Activated CD8-positive, alpha-beta memory T cell treated with anti-CD3 and anti-CD28 coated beads for 4 hours (primary cell): ENCODE results near the gene PCDHGA9.
"Not testable (repeated sequence)": the region's sequence is repeated elsewhere in the genome, so short reads cannot be mapped to it uniquely, and the experiment has no call there.

Source experiments
- DNase-seq, 2 donors: peaks; one replicate each; pipeline ENCODE4 v3.0.0-alpha.2; 2020; ENCODE audit warnings: low read depth in 2 of 2

Gene PCDHGA9

DNA sequence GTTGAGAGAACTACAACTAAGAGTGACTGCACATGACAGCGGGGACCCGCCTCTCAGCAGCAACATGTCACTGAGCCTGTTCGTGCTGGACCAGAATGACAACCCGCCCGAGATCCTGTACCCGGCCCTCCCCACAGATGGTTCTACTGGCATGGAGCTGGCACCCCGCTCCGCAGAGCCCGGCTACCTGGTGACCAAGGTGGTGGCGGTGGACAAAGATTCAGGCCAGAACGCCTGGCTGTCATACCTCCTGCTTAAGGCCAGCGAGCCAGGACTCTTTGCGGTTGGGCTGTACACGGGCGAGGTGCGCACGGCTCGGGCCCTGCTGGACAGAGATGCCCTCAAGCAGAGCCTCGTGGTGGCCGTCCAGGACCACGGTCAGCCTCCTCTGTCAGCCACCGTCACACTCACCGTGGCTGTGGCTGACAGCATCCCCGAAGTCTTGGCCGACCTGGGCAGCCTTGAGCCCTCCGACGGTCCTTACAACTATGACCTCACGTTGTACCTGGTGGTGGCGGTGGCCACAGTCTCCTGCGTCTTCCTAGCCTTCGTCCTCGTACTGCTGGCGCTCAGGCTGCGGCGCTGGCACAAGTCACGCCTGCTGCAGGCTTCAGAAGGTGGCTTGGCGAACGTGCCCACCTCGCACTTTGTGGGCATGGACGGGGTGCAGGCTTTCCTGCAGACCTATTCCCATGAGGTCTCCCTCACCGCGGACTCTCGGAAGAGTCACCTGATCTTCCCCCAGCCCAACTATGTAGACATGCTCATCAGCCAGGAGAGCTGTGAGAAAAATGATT, 17.9 kb upstream of the PCDHGA9 start:
- DNase-seq = no peak

DNA sequence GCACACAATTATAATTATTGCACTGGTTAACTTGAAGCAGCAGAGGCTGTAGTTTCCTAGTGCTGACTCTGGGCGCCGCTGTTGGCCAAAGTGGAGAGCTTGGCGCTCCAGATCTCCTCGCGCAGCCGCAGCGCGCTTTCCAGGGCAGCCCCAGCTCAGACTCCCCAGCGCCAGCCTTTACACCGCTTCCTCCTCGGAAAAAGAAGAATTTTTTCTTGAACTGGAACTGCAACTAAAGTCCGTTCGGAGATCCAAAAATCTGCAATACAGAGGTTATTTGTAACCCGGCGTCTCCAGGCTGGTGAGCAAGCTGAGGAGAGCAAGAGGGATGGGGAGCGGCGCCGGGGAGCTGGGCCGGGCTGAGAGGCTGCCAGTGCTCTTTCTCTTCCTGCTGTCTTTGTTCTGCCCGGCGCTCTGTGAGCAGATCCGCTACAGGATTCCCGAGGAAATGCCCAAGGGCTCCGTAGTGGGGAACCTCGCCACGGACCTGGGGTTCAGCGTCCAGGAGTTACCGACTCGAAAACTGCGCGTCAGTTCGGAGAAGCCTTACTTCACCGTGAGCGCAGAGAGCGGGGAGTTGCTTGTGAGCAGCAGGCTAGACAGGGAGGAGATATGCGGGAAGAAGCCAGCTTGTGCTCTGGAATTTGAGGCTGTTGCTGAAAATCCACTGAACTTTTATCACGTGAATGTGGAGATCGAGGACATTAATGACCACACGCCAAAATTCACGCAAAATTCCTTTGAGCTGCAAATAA, 14.8 kb upstream of the PCDHGA9 start, which contains the start of gene PCDHGB4:
Gene PCDHGB4, plus strand, starts transcription at position 142 of the 755 bp plus-strand sequence. Its CDS starts 187 bp downstream, at position 329.
- DNase-seq = not testable (repeated sequence)

DNA sequence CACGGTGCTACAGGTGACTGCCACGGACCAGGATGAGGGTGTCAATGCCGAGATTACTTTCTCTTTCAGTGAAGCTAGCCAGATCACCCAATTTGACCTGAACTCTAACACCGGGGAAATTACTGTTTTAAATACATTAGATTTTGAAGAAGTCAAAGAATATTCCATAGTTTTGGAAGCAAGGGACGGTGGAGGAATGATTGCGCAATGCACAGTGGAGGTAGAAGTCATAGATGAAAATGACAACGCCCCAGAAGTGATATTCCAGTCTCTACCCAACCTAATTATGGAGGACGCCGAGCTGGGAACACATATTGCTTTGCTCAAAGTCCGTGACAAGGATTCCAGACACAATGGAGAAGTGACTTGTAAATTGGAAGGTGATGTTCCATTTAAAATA, 13.9 kb upstream of the PCDHGA9 start:
- no peak for DNase-seq

GRCh38 chr5:141389153-141390042, 13.2 kb upstream of the PCDHGA9 start:
- DNase-seq = no peak

DNA sequence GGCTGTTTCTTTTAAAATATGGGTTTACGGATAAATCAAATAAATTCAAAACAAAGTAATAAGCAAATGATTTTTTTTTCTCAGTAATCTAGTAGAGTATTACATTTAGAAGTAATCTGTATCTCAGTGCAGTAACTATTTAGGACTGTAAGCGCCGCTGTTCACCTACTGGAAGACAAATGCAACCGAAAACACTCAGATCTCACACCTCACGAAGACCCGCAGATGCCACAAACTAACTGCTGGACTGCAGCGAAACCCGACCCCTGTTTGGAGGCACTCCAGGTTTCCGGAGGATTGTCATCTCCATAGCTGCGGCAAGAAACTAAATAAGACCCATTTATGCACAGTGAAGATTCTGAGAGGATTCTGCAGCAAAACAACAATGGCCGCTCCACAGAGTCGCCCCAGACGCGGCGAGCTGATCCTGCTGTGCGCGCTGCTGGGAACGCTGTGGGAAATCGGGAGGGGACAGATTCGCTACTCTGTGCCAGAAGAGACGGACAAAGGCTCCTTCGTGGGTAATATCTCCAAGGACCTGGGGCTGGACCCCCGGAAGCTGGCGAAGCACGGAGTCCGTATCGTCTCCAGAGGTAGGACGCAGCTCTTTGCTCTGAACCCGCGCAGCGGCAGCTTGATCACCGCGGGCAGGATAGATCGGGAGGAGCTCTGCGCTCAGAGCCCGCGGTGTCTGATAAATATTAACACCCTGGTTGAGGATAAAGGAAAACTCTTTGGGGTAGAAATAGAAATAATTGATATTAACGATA, 10.0 kb upstream of the PCDHGA9 start, which contains the start of gene PCDHGA8:
Gene PCDHGA8, plus strand, starts transcription at position 205 of the 770 bp plus-strand sequence. Its CDS starts 181 bp downstream, at position 386.
- DNase-seq = no peak

GRCh38 chr5:141393267-141393666, 9.3 kb upstream of the PCDHGA9 start:
- no peak for DNase-seq

- DNase-seq = not testable (repeated sequence)
Observed at GRCh38 chr5:141394401-141395187, 8.0 kb upstream of the PCDHGA9 start.

- not testable (repeated sequence) for DNase-seq
Observed at GRCh38 chr5:141397756-141398551, 4.6 kb upstream of the PCDHGA9 start, which contains the start of gene PCDHGB5. Gene PCDHGB5, plus strand, starts transcription at chr5:141397947. Its CDS starts 181 bp downstream, at chr5:141398128.

GRCh38 chr5:141398608-141399007, 4.0 kb upstream of the PCDHGA9 start:
- DNase-seq = no peak

DNA sequence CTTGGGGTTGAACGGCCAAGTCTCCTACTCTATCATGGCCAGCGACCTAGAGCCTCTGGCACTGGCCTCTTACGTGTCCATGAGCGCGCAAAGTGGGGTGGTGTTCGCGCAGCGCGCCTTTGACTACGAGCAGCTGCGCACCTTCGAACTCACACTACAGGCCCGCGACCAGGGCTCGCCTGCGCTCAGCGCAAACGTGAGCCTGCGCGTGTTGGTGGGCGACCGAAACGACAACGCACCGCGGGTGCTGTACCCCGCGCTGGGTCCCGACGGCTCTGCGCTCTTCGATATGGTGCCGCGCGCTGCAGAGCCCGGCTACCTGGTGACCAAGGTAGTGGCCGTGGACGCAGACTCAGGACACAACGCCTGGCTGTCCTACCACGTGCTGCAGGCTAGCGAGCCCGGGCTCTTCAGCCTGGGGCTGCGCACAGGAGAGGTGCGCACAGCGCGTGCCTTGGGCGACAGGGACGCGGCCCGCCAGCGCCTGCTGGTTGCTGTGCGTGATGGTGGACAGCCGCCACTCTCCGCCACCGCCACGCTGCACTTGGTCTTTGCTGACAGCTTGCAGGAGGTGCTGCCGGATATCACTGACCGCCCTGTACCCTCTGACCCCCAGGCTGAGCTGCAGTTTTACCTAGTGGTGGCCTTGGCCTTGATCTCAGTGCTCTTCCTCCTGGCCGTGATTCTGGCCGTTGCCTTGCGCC, 2.9 kb upstream of the PCDHGA9 start:
- DNase-seq = no peak

- DNase-seq = no peak
Observed at GRCh38 chr5:141403387-141403786, 809 bp downstream of the PCDHGA9 start.

- not testable (repeated sequence) for DNase-seq
Observed at GRCh38 chr5:141407790-141408505, 5.4 kb downstream of the PCDHGA9 start, which contains the start of gene PCDHGB6. Gene PCDHGB6, plus strand, starts transcription at chr5:141408021. Its CDS starts 182 bp downstream, at chr5:141408203.

GRCh38 chr5:141409598-141410306, 7.2 kb downstream of the PCDHGA9 start:
- no peak for DNase-seq

DNA sequence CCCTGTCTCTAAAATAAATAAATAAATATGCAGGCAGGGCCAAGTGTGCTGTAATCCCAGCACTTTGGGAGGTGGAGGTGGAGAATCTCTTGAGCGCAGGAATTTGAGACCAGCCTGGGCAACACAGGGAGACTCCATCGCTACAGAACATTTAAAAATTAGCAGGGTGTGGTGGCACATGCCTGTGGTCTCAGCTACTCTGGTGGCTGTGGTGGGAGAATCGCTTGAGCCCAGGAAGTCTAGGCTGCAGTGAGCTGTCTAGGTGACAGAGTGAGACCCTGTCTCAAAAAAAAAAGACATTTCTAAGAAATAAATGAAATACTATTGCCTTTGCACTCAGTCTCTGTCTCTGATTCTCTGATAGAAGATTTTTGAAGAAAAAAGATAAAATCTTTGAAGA, 9.0 kb downstream of the PCDHGA9 start:
- no peak for DNase-seq

DNA sequence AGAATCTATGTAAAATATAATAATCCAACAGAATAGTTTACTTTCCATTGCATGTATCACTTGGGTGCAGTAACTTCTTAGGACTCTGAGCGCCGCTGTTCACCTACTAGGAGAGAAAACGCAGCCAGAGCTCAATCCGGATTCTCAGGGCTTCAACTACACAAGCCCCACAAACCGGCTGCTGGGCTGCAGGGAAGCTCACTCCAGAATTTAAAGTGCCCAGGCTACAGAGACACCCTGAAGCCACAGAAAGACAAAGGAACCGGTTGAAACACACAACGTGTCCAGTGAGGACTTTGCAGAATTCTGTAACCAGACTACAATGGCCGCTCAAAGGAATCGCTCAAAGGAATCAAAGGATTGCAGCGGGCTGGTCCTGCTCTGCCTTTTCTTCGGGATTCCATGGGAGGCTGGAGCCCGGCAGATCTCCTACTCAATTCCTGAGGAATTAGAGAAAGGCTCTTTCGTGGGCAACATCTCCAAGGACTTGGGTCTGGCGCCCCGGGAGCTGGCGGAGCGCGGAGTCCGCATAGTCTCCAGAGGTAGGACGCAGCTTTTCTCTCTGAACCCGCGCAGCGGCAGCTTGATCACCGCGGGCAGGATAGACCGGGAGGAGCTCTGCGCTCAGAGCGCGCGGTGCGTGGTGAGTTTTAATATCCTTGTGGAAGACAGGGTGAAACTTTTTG, 10.4 kb downstream of the PCDHGA9 start, which contains the start of gene PCDHGA10:
Gene PCDHGA10, plus strand, starts transcription at position 134 of the 686 bp plus-strand sequence. Its CDS starts 189 bp downstream, at position 323.
- DNase-seq = peak in 1 of 2 donors; percentile 38

GRCh38 chr5:141413540-141414069, 11.0 kb downstream of the PCDHGA9 start:
- no peak for DNase-seq
